Endothelial cell (in vitro differentiated cells): Measurements from ENCODE around the gene PIK3R1. TPM values are rescaled to one million over a fixed set of nuclear protein-coding genes. Genes with fewer than 3 reads are reported as not detected.
"Not testable (repeated sequence)": the region's sequence is repeated elsewhere in the genome, so short reads cannot be mapped to it uniquely, and the experiment has no call there.

Experiments used
- DNase-seq: peaks from one replicate; pipeline ENCODE4 v3.0.0; 2021; ENCODE audit warnings: low spot score
- H3K27ac Mint-ChIP-seq: one replicate; pipeline ENCODE4 v1.8.0; 2021; ENCODE audit warnings: mixed read lengths, inconsistent platforms; ENCODE audit not compliant: unreplicated experiment
- H3K27me3 Mint-ChIP-seq: one replicate; pipeline ENCODE4 v1.8.0; 2021; ENCODE audit warnings: mild to moderate bottlenecking, moderate library complexity, mixed read lengths, inconsistent platforms; ENCODE audit not compliant: unreplicated experiment
- H3K36me3 Mint-ChIP-seq: one replicate; pipeline ENCODE4 v1.8.0; 2021; ENCODE audit warnings: mild to moderate bottlenecking, low read depth, mixed read lengths, inconsistent platforms; ENCODE audit not compliant: unreplicated experiment
- H3K4me1 Mint-ChIP-seq: one replicate; pipeline ENCODE4 v1.8.0; 2021; ENCODE audit warnings: mild to moderate bottlenecking, mixed read lengths, inconsistent platforms; ENCODE audit not compliant: unreplicated experiment
- H3K4me3 Mint-ChIP-seq: one replicate; pipeline ENCODE4 v1.8.0; 2021; ENCODE audit warnings: mild to moderate bottlenecking, mixed read lengths, inconsistent platforms; ENCODE audit not compliant: unreplicated experiment
- H3K9me3 Mint-ChIP-seq: one replicate; pipeline ENCODE4 v1.8.0; 2021; ENCODE audit warnings: mixed read lengths, inconsistent platforms; ENCODE audit not compliant: unreplicated experiment
- total RNA-seq: library from RNA; stranded (reverse); fragmentation: NEBNext Ultra II Directional; extraction: Animal tissue kit (Norgen Biotek cat#: 25700); gene quantifications from one replicate; pipeline ENCODE4 v1.2.1, GENCODE V29; 2021; ENCODE audit not compliant: unreplicated experiment
- TF ChIP-seq, protein P1 (sequence below): fragments of 200-600 bp; sonication (generic); IDR thresholded peaks from one replicate; pipeline ENCODE4 v1.5.0; 2021; ENCODE audit warnings: antibody characterized with exemption; ENCODE audit not compliant: unreplicated experiment

The PIK3R1 gene
- total RNA-seq, 1 donor from 2014 or later, result 37.1 TPM

DNA sequence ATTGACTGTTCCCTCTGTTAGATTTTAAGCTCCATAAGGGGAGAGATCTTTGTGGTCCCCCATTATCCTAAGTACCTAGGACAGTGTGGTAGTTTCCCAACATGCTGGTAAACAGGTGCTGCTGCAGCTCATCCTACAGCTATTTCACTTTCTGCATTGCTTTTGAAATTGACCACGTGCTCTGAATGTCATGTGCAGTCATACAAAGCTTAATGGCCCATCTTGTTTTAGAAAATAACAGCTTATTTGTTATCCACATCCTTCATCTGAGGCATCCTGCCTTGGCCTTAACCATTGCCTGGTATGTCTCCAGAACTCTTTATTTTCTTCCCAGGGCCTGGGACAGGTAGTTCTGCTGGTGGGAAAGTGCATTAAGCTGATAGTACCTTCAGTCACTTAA, 14.7 kb downstream of the PIK3R1 start:
- Mint-ChIP-seq H3K36me3 (peaks cover 17% of the 10 kb centered on the region), H3K4me3 (no peak overlapping the region), H3K27me3 (peaks cover 2% of the 10 kb centered on the region), H3K27ac (no peak overlapping the region), H3K9me3 (no peaks in the 10 kb centered on the region), H3K4me1 (peaks cover 31% of the 10 kb centered on the region)
- TF ChIP-seq, protein P1, sequence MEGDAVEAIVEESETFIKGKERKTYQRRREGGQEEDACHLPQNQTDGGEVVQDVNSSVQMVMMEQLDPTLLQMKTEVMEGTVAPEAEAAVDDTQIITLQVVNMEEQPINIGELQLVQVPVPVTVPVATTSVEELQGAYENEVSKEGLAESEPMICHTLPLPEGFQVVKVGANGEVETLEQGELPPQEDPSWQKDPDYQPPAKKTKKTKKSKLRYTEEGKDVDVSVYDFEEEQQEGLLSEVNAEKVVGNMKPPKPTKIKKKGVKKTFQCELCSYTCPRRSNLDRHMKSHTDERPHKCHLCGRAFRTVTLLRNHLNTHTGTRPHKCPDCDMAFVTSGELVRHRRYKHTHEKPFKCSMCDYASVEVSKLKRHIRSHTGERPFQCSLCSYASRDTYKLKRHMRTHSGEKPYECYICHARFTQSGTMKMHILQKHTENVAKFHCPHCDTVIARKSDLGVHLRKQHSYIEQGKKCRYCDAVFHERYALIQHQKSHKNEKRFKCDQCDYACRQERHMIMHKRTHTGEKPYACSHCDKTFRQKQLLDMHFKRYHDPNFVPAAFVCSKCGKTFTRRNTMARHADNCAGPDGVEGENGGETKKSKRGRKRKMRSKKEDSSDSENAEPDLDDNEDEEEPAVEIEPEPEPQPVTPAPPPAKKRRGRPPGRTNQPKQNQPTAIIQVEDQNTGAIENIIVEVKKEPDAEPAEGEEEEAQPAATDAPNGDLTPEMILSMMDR, result no peak
- DNase-seq, result no peak

DNA sequence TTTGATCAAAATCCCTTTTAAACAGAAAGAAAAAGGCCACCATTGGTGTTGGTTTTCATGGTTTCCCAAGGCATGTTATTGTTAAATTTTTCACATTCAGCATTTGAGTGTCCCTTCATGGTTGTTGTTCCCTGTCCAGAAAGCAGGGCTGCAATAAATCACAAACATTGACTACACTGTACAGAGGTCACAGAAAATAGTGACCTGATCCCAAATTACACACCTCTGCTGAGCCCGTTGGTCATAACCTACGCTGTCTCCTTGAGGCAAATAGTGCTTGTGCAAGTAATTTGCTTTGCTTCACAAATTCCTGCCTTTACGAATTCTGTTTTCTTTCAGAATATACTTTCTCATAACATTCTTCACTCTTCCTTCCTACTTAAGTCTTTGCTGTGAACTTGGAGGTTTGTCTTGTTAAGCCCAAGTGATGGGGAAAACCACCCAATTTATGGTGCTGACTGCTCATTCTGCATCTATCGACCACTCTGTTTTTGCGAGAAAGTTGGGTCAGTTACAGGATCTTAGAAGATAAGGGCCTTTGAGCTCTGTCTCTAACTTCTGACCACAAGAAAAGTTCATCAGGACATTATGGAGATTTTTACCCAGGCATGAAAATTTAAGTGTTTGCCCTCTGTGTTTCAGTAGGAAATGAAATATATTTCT, 16.0 kb downstream of the PIK3R1 start:
- Mint-ChIP-seq H3K27me3 (peaks cover 2% of the 10 kb centered on the region), H3K9me3 (no peaks in the 10 kb centered on the region), H3K4me3 (peak overlapping the region; percentile 7), H3K36me3 (peaks cover 10% of the 10 kb centered on the region), H3K4me1 (peaks cover 20% of the 10 kb centered on the region), H3K27ac (peak overlapping the region; percentile 57)
- TF ChIP-seq, protein P1, result no peak
- no peak for DNase-seq

DNA sequence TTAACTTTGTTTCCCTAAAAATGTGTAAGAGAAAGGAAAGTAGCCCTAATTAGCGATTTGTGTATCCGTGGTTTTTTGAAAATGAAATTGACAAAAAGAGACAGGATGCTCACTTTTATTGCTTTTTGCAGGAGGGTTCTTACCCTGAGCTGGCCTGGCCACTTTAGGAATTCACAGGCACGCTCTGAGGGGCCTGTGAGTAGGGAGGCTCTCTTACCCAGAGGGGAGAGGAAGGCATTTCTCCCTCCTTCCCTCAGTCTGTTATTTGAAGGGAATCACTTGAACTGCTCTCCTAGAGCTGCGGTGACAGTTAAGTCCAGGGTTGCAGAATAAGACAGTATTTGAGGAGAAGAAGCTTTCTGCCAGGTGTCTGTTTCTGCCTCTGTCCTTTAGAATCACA, 16.7 kb downstream of the PIK3R1 start:
- Mint-ChIP-seq H3K27ac (no peak overlapping the region), H3K4me3 (no peak overlapping the region), H3K4me1 (peaks cover 20% of the 10 kb centered on the region), H3K36me3 (peaks cover 10% of the 10 kb centered on the region), H3K27me3 (peaks cover 2% of the 10 kb centered on the region), H3K9me3 (no peaks in the 10 kb centered on the region)
- no peak for DNase-seq
- TF ChIP-seq, protein P1, result no peak

DNA sequence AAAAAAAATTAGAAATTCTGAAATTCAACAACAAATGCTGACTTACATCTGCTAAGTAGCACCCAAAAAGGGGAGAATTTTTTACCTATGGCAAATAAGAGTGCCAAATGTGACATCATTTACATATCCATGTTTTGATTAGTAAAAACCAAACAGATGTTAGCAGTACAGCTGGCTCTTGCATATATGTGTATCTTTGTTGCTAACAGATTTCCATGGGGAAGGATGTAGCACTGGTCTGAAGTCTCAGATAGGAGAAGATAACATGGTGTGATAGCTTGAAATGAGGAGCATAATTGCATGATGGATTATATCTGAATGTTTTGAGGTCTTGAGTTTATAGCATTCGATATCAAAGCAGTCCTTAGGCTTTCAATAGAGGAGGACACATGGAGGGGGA, 17.5 kb downstream of the PIK3R1 start:
- TF ChIP-seq, protein P1, result no peak
- no peak overlapping the region for H3K4me3 Mint-ChIP-seq

DNA sequence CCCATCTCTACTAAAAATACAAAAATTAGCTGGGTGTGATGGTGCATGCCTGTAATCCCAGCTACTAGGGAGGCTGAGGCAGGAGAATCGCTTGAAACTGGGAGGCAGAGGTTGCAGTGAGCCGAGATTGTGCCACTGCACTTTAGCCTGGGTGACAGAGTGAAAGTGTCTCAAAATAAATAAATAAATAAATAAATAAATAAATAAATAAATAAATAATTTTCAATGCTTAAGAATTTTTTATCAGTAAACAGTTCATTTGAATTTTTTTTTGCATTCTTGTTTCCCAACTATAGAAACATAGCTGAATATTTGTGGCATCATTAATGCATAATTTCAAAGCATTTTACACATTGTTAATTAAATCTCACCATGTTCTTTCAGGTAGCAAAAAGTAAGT, 19.7 kb downstream of the PIK3R1 start:
- H3K4me1 Mint-ChIP-seq, result peaks cover 35% of the 10 kb centered on the region
- not testable (repeated sequence) for H3K4me3 Mint-ChIP-seq, H3K27me3 Mint-ChIP-seq, H3K9me3 Mint-ChIP-seq, H3K27ac Mint-ChIP-seq, DNase-seq, H3K36me3 Mint-ChIP-seq

More for the DNA sequence above, 17.5 kb downstream of the PIK3R1 start:
- H3K4me1 Mint-ChIP-seq, result peaks cover 24% of the 10 kb centered on the region
- peaks cover 7% of the 10 kb centered on the region for H3K36me3 Mint-ChIP-seq
- H3K9me3 Mint-ChIP-seq, result no peaks in the 10 kb centered on the region
- DNase-seq, result no peak
- peaks cover 2% of the 10 kb centered on the region for H3K27me3 Mint-ChIP-seq
- no peak overlapping the region for H3K27ac Mint-ChIP-seq
